Esophagus (tissue), 2 donors: Measurements from ENCODE around the gene PRL. TPM values are rescaled to one million over a fixed set of nuclear protein-coding genes. Genes with fewer than 3 reads are reported as not detected.

Experiments
- H3K27ac ChIP-seq, 2 donors: one replicate each; pipeline ENCODE4 v1.5.1; 2013; ENCODE audit warnings: low read depth in 2 of 2, mild to moderate bottlenecking in 2 of 2, inconsistent platforms in 1 of 2, low read length in 1 of 2, moderate library complexity in 1 of 2
- H3K27me3 ChIP-seq, 2 donors: one replicate each; pipeline ENCODE4 v1.6.1; 2013; ENCODE audit warnings: low read length in 2 of 2, control low read depth in 1 of 2, mild to moderate bottlenecking in 1 of 2; ENCODE audit not compliant: insufficient read depth in 2 of 2, control insufficient read depth in 1 of 2
- H3K36me3 ChIP-seq, 2 donors: one replicate each; pipeline ENCODE4 v1.6.1; 2013; ENCODE audit warnings: low read length in 1 of 2; ENCODE audit not compliant: control insufficient read depth in 2 of 2, insufficient read depth in 2 of 2
- H3K4me1 ChIP-seq, 2 donors: one replicate each; pipeline ENCODE4 v1.6.1; 2013; ENCODE audit warnings: low read length in 1 of 2; ENCODE audit not compliant: control insufficient read depth in 2 of 2, insufficient read depth in 2 of 2
- H3K4me3 ChIP-seq, 2 donors: one replicate each; pipeline ENCODE4 v1.5.1; 2013; ENCODE audit warnings: low read length in 2 of 2, mild to moderate bottlenecking in 2 of 2, low read depth in 1 of 2, moderate library complexity in 1 of 2
- H3K9me3 ChIP-seq, 2 donors: one replicate each; pipeline ENCODE4 v1.6.1; 2013; ENCODE audit warnings: mild to moderate bottlenecking in 2 of 2, low read depth in 1 of 2, low read length in 1 of 2, moderate library complexity in 1 of 2; ENCODE audit not compliant: control insufficient read depth in 2 of 2, insufficient read depth in 1 of 2
- WGBS, 2 donors: extraction: QIAGEN DNeasy Blood & Tissue Kit; methylation state at CpG; one replicate each; pipeline ENCODE4 v1.1.7; 2013; 5-methylcytosine and 5-hydroxymethylcytosine counted together
- polyA plus RNA-seq, 2 donors: library from polyadenylated mRNA; stranded (reverse); fragments of 200-250 nt; gene quantifications; one replicate each; pipeline ENCODE4 v1.2.3, GENCODE V29; 2013
- donor health status: healthy with polysubstance abuse.
- donor health status: Bipolar disorder and iron deficiency.

The PRL gene
- polyA plus RNA-seq, 2 donors, result not detected

DNA sequence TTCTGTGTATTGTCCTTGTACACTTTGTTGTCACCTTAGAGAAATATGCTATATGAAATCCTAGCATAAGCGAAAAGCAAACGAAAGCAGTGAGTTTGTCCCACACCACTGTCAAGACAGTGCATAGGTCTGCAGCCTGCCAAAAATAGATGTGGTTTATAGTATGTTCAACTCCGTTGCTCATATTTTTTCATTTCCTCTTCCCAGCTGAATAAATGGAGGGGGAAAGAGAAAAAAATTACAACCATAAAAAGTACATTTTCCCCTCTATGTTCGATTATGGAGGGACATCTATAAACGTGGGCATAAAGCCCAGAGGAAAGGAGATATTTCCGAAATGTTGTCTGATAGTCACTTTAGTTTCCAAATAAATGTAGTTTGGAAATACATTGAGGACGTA is 25.8 kb downstream of the PRL start:
- H3K4me3 ChIP-seq, result no peak overlapping the region
- no peaks in the 10 kb centered on the region for H3K27me3 ChIP-seq
- H3K27ac ChIP-seq, result no peak overlapping the region
- H3K36me3 ChIP-seq, result no peaks in the 10 kb centered on the region
- no peaks in the 10 kb centered on the region for H3K4me1 ChIP-seq
- no peaks in the 10 kb centered on the region for H3K9me3 ChIP-seq
- WGBS, 2 donors, result 47 to 58% methylated on average over 7 of the region's 7 CpGs

- Histone ChIP-seq H3K36me3 (no peaks in the 10 kb centered on the region), H3K9me3 (no peaks in the 10 kb centered on the region), H3K27me3 (no peaks in the 10 kb centered on the region), H3K27ac (no peak overlapping the region), H3K4me3 (no peak overlapping the region), H3K4me1 (no peaks in the 10 kb centered on the region)
- WGBS, 2 donors, result 85 to 87% methylated on average over 2 of the region's 2 CpGs
Measured at GRCh38 chr6:22263748-22264147, 33.1 kb downstream of the PRL start.

DNA sequence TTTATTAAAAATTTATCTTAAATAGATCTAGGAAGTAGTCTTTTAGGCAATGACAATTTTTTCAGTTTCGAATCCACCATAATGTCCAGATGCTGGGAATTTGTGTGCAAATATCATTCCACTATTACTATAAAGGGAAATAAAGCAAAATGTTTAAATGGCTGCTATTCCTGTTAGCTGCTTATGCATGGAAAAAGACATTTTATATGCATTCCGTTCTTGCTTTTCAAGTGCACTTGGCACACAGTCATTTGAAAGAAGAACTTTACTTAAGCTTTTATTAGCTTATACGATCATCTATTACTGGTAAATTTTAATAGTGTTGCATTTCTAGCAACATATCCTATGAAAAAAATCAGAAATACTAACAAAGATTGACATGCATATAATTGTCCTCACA is 42.0 kb downstream of the PRL start:
- Histone ChIP-seq H3K27ac (no peak overlapping the region), H3K4me1 (no peaks in the 10 kb centered on the region)
- WGBS, 2 donors, result 60 to 73% methylated on average over 3 of the region's 3 CpGs

GRCh38 chr6:22253955-22254655 is 42.7 kb downstream of the PRL start:
- H3K27me3 ChIP-seq, result no peaks in the 10 kb centered on the region
- WGBS, 2 donors, result 63 to 66% methylated on average over 1 of the region's 1 CpG
- no peak overlapping the region for H3K27ac ChIP-seq
- no peaks in the 10 kb centered on the region for H3K4me1 ChIP-seq
- H3K9me3 ChIP-seq, result peaks cover 0 to 2% of the 10 kb centered on the region in 2 donors
- H3K36me3 ChIP-seq, result no peaks in the 10 kb centered on the region
- H3K4me3 ChIP-seq, result no peak overlapping the region

More for the DNA sequence above, 42.0 kb downstream of the PRL start:
- H3K27me3 ChIP-seq, result no peaks in the 10 kb centered on the region
- no peaks in the 10 kb centered on the region for H3K36me3 ChIP-seq
- peaks cover 0 to 2% of the 10 kb centered on the region in 2 donors for H3K9me3 ChIP-seq
- no peak overlapping the region for H3K4me3 ChIP-seq

DNA sequence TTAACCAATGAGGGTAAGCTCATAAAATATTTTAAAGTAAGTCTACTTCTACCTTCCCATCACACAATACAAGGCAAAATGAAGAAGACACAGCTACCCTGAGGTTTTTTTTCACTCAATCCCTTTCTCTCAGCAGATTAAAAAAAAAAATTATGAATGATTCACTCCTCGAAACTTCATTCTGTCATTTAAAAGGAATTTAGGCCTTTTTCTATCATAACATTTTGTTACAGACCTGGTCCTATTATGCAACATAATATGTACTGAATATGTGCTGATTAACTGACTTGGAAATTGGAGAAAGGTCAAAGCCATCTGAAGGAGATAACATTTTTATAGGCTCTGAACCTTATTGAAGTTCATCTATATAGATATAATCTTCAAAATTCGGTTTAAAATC is 45.5 kb downstream of the PRL start:
- H3K4me3 ChIP-seq, result no peak overlapping the region
- no peaks in the 10 kb centered on the region for H3K27me3 ChIP-seq
- no peaks in the 10 kb centered on the region for H3K36me3 ChIP-seq
- no peak overlapping the region for H3K27ac ChIP-seq
- H3K9me3 ChIP-seq, result no peaks in the 10 kb centered on the region
- 61 to 65% methylated on average over 2 of the region's 2 CpGs for WGBS, 2 donors
- no peaks in the 10 kb centered on the region for H3K4me1 ChIP-seq

DNA sequence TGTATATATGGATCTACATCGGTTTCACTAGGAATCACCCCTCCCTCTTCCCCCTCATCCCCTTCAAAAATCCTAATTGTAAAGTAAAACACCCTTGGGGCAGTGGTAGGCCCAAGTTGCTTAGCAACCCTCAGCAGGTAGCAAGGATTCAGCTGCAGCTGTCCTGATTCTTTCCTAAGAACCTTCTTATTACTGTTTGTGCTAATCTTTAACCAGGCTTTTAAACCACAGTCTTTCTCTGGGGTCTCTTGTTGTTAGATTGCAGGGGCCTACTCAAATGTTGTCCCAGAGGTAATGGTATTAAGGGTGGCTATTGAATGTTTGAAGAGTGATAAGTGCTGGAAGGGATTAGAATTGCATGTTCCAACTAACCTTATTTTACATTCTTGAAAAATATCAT is 46.4 kb downstream of the PRL start:
- Histone ChIP-seq H3K36me3 (no peaks in the 10 kb centered on the region), H3K4me1 (no peaks in the 10 kb centered on the region), H3K4me3 (no peak overlapping the region), H3K27me3 (no peaks in the 10 kb centered on the region), H3K27ac (no peak overlapping the region), H3K9me3 (no peaks in the 10 kb centered on the region)
- 50 to 57% methylated on average over 1 of the region's 1 CpG for WGBS, 2 donors

GRCh38 chr6:22249711-22250350 is 47.0 kb downstream of the PRL start:
- no peak overlapping the region for H3K4me3 ChIP-seq
- 81 to 82% methylated on average over 9 of the region's 9 CpGs for WGBS, 2 donors
- no peak overlapping the region for H3K27ac ChIP-seq
- H3K36me3 ChIP-seq, result no peaks in the 10 kb centered on the region
- H3K27me3 ChIP-seq, result no peaks in the 10 kb centered on the region
- H3K4me1 ChIP-seq, result no peaks in the 10 kb centered on the region
- no peaks in the 10 kb centered on the region for H3K9me3 ChIP-seq

DNA sequence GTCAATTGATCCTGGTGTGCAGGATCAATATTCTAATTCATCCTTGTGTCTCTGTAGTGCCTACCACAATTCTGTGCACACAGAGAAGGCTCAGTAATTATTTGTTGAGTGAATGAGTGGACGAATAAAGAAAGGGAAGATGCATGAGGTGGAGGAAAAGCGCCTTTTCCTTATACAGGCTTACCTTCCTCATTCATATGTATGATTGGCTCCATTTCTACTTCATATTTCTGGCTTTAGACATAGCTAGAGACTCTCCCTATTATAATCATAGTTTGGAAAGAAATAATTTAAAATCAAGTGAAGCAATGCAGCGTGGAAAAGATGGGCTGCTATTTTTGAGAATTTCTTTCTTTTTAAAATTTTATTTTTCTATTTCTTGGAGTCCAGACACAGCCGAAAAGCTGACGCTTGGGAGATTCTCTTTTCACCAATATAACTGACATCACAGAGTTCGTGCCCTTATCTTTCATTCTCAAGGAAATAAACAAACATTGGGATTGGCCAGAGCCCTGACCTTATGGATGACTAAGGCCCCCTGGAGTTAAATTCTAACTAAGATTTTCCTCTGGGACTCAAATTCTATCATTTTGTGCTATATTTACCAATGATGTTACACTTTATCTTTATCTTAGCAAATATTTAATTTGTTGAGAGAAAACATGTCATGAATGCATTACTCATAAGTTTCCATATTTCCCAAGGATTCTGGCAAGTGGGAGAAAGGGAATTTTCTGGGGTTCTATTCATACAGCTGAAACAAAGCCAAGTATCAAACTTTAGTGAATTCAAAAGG is 48.1 kb downstream of the PRL start:
- WGBS, 2 donors, result 75 to 83% methylated on average over 6 of the region's 6 CpGs
- Histone ChIP-seq H3K36me3 (no peaks in the 10 kb centered on the region), H3K9me3 (no peaks in the 10 kb centered on the region), H3K4me1 (no peaks in the 10 kb centered on the region), H3K4me3 (no peak overlapping the region), H3K27ac (no peak overlapping the region), H3K27me3 (no peaks in the 10 kb centered on the region)

- Histone ChIP-seq H3K36me3 (no peaks in the 10 kb centered on the region), H3K27me3 (no peaks in the 10 kb centered on the region), H3K27ac (no peak overlapping the region), H3K9me3 (no peaks in the 10 kb centered on the region), H3K4me3 (no peak overlapping the region), H3K4me1 (no peaks in the 10 kb centered on the region)
- WGBS, 2 donors, result 84 to 90% methylated on average over 4 of the region's 4 CpGs
Measured at GRCh38 chr6:22247916-22248482, 48.8 kb downstream of the PRL start.
